Activated CD8-positive, alpha-beta T cell treated with anti-CD3 and anti-CD28 coated beads for 36 hours (primary cell): Measurements from ENCODE around the gene CEP350. TPM values are rescaled to one million over a fixed set of nuclear protein-coding genes. Genes with fewer than 3 reads are reported as not detected.
A peak's percentile ranks its signal among the peaks of the same experiment; 100 is the strongest.

ENCODE experiments used
- ATAC-seq: fragments of 200-7000 bp; cut with Tn5 transposase; one replicate; pipeline ENCODE4 v1.10.0; 2021; ENCODE audit warnings: mild to moderate bottlenecking, moderate library complexity
- CTCF ChIA-PET: fragments of 350-600 bp; sonication (Branson Sonifier 250); formaldehyde crosslinking; loops from one replicate; lab custom pipeline; 2021; ENCODE audit warnings: antibody characterized with exemption; lab: Charles Lee
- POLR2A ChIA-PET: fragments of 350-600 bp; sonication (Branson Sonifier 250); formaldehyde crosslinking; loops from one replicate; lab custom pipeline; 2021; ENCODE audit warnings: antibody characterized with exemption; lab: Charles Lee
- DNase-seq: peaks from one replicate; pipeline ENCODE4 v3.0.0-alpha.2; 2020
- H3K27ac Mint-ChIP-seq: one replicate; pipeline ENCODE4 v1.8.0; 2021; ENCODE audit warnings: mild to moderate bottlenecking, mixed read lengths
- H3K27me3 Mint-ChIP-seq: one replicate; pipeline ENCODE4 v1.8.0; 2021; ENCODE audit warnings: mixed read lengths
- H3K36me3 Mint-ChIP-seq: one replicate; pipeline ENCODE4 v1.8.0; 2021; ENCODE audit warnings: low read depth, mixed read lengths
- H3K4me1 Mint-ChIP-seq: one replicate; pipeline ENCODE4 v1.8.0; 2021; ENCODE audit warnings: low read depth, mixed read lengths
- H3K4me3 Mint-ChIP-seq: one replicate; pipeline ENCODE4 v1.8.0; 2021; ENCODE audit warnings: mild to moderate bottlenecking, moderate library complexity, mixed read lengths
- H3K9me3 Mint-ChIP-seq: one replicate; pipeline ENCODE4 v1.8.0; 2021; ENCODE audit warnings: mixed read lengths
- CTCF ChIP-seq: fragments of 200-600 bp; IDR thresholded peaks from one replicate; pipeline ENCODE4 v1.8.0; 2022; ENCODE audit warnings: antibody characterized with exemption, mild to moderate bottlenecking
- intact Hi-C: fragments of 100-400 bp; cut with micrococcal nuclease; formaldehyde crosslinking; loops from one replicate; pipeline ENCODE4 v1.10.0; 2022
- total RNA-seq, 2 experiments: library from RNA; stranded (reverse); gene quantifications; one replicate each; pipeline ENCODE4 v1.2.3, GENCODE V29; 2021

Gene CEP350
- total RNA-seq, 2 experiments from 2014 or later, result 38.9 to 42.3 TPM

GRCh38 chr1:180041582-180041981 lies 87.0 kb downstream of the CEP350 start:
- ATAC-seq (no peak), DNase-seq (no peak)
- TF ChIP-seq CTCF, result no peak
- intact Hi-C loops, result no loop called here
- Mint-ChIP-seq H3K36me3 (peaks cover 31% of the 10 kb centered on the region), H3K27me3 (no peaks in the 10 kb centered on the region), H3K27ac (no peak overlapping the region), H3K9me3 (no peaks in the 10 kb centered on the region), H3K4me1 (no peaks in the 10 kb centered on the region), H3K4me3 (no peak overlapping the region)
- ChIA-PET POLR2A (no interaction called here), CTCF (no interaction called here)

GRCh38 chr1:180042988-180043622 lies 88.5 kb downstream of the CEP350 start:
- ATAC-seq, result no peak
- Mint-ChIP-seq H3K9me3 (no peaks in the 10 kb centered on the region), H3K4me3 (no peak overlapping the region), H3K27ac (no peak overlapping the region), H3K36me3 (peaks cover 23% of the 10 kb centered on the region), H3K27me3 (no peaks in the 10 kb centered on the region), H3K4me1 (peaks cover 5% of the 10 kb centered on the region)
- ChIA-PET POLR2A (no interaction called here), CTCF (no interaction called here)
- no peak for DNase-seq
- intact Hi-C loops, result no loop called here
- no peak for TF ChIP-seq CTCF

GRCh38 chr1:180043785-180044184 lies 89.2 kb downstream of the CEP350 start:
- Mint-ChIP-seq H3K27me3 (no peaks in the 10 kb centered on the region), H3K4me1 (peaks cover 8% of the 10 kb centered on the region), H3K9me3 (no peaks in the 10 kb centered on the region), H3K36me3 (peaks cover 23% of the 10 kb centered on the region), H3K27ac (no peak overlapping the region), H3K4me3 (no peak overlapping the region)
- DNase-seq (no peak), ATAC-seq (no peak)
- intact Hi-C loops, result no loop called here
- TF ChIP-seq CTCF, result no peak
- ChIA-PET POLR2A (no interaction called here), CTCF (no interaction called here)

- Mint-ChIP-seq H3K4me1 (peaks cover 8% of the 10 kb centered on the region), H3K36me3 (peaks cover 28% of the 10 kb centered on the region), H3K4me3 (no peak overlapping the region), H3K27ac (peak overlapping the region; percentile 5), H3K9me3 (no peaks in the 10 kb centered on the region), H3K27me3 (no peaks in the 10 kb centered on the region)
- TF ChIP-seq CTCF, result no peak
- POLR2A ChIA-PET, result no interaction called here
- intact Hi-C loops, result no loop called here
- DNase-seq, result no peak
- ATAC-seq, result no peak
- CTCF ChIA-PET, result interaction anchor here (1.4 to 2.5 kb wide), 2 partner anchors 132 to 179 kb away, joined by 3 to 7 read pairs; no protein-coding TSS in a partner anchor
These were observed 92.1 kb downstream of the CEP350 start for GRCh38 chr1:180046674-180047073.

GRCh38 chr1:180053594-180054567 lies 99.3 kb downstream of the CEP350 start:
- H3K4me1 Mint-ChIP-seq, result peaks cover 3% of the 10 kb centered on the region
- no peaks in the 10 kb centered on the region for H3K9me3 Mint-ChIP-seq
- no peak overlapping the region for H3K27ac Mint-ChIP-seq
- TF ChIP-seq CTCF, result no peak
- no peaks in the 10 kb centered on the region for H3K27me3 Mint-ChIP-seq
- ATAC-seq (no peak), DNase-seq (no peak)
- ChIA-PET POLR2A (no interaction called here), CTCF (interaction anchor here (0.8 kb wide), 1 partner anchor 128 kb away, joined by 3 read pairs; no protein-coding TSS in a partner anchor)
- peaks cover 35% of the 10 kb centered on the region for H3K36me3 Mint-ChIP-seq
- H3K4me3 Mint-ChIP-seq, result no peak overlapping the region
- intact Hi-C loops, result no loop called here
